Measurements from ENCODE around the gene USH1C.

The USH1C gene

DNA sequence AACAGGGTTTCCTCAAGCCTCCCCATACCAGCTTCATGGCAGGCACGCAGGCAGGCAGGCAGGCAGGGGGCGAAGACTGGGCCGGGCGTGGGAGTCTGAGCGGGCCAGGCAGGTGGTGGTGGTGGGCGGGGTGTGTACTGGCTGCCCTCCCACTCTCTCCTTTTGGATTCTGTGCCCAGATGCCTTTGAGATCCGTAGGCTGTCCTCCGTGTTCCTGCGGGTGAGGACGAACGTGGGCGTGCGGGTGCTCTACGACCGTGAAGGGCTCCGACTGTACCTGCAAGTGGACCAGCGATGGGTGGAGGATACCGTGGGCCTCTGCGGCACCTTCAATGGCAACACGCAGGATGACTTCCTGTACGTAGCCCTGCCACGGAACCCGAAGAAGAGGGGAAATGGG, 25.8 kb upstream of the USH1C start:
- DNase-seq (ENCODE audit: low read depth, low spot score): no peak

DNA sequence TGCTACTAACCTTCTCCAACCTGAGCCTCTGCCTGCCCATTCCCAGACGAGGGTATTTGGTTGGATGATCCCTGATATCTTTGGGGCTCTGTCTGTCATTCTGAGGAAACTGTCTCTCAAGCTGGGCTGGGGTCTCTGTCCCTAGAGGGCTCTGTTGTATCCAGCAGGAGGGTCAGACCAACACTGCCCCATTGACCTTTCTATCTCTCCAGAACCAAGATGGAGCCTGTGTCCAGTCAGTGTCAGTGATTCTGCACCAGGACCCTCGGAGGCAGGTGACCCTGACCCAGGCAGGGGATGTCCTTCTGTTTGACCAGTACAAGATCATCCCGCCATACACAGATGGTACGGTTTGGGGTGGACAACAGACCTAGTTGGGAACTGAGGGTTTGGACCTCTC, 24.7 kb upstream of the USH1C start:
- DNase-seq (ENCODE audit: low read depth, low spot score): no peak

DNA sequence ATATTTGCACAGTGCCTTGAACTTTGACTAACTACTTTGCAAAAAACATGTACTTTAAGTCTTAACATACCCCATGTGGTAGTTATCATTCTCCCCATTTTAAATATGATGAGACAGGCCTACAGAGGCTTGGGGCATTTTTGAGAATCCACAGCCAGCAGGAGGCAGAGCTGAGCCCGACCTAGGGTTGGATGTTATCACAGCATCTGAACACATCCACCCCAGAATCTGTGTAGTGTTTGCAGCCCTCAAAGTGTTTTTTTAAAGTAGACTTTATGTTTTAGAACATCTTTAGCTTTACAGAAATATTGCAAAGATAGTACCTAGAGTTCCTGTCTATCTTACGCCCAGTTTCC, 20.4 kb upstream of the USH1C start:
- no peak for DNase-seq (ENCODE audit: low read depth, low spot score)

DNA sequence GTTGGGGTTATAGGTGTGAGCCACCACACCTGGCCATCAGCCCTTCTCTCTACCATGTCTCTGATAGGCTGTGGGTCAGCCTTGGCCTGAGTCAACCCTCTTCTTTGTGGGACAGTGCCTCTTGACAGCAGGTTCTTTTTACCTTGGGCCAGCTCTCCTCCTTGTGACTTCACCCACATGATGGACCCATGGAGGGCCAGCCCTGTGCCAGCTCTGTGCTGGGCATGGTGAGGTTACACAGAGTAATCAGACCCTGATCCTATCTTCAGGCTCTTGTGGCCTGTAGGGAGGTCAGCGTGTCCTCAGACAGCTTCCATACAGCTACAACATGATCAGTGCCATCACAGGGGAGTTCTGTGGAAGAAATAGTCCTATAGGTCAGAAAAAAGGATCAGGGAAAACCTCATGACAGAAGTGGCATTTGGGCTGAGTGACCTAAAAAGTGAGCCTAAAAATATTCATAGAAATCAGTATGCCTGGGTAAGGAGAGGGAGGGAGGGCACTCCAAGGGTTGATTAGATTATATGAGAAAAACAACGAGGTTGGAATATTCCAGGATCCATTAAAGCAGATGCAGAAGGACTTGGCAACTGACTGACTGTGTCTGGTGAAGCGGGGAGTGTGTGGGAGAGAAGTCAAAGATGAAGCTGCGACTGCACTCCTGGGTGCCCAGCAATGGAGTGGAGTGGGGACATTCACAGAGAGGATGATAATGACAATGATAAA, 19.9 kb upstream of the USH1C start:
- no peak for DNase-seq (ENCODE audit: low read depth, low spot score)

DNA sequence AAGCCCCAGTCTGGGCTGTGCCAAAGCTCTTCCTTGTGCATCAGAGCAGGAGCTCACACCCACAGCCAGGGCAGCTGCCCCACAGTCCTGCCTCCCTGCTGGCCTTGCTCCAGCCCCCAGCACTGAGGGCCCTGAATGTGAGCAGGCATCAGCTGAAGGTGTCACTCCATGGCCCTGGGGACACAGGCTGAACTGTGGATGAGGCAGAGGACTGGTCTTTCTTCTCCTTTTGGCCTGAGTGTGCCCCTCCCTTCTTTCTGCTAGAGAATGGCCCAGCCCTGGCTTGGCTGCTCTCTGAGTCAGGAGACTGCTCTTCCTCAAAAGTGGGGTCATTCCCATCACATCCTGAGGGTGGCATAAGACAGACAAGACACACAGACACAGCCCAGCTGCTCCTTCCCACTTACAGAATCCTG, 19.0 kb upstream of the USH1C start:
- no peak for DNase-seq (ENCODE audit: low read depth, low spot score)

DNA sequence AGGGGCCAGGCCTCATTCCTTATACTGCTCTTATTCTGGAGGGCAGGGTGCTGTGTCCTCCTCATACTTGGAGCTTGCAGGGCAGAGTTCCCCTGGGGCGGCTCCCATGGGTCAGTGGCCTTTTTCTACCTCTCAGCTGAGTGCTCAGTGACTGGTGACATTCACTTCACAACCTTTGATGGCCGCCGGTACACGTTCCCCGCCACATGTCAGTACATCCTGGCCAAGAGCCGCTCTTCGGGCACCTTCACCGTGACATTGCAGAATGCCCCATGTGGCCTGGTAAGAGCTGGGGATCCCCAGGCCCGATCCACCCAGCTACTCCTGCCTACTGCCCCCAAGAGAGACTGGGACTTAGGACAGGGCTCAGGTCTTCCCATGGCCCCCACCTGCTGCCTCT, 17.3 kb upstream of the USH1C start:
- DNase-seq (ENCODE audit: low read depth, low spot score): no peak

DNA sequence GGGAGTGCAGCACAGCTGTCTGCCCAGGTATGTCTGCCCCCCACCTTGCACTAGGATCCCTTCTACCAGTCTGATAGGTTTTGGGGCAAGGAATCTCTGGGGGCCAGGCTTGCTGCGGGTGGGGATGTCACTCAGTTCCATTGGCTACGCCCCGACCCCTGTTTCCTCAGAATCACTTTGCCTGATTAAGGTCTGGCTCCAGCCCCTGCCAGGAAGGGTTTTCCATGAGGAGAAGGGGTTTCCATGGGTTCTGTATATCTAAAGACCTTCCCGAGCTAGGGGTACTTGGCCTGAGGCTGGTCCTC, 16.8 kb upstream of the USH1C start:
- DNase-seq (ENCODE audit: low read depth, low spot score): no peak

DNA sequence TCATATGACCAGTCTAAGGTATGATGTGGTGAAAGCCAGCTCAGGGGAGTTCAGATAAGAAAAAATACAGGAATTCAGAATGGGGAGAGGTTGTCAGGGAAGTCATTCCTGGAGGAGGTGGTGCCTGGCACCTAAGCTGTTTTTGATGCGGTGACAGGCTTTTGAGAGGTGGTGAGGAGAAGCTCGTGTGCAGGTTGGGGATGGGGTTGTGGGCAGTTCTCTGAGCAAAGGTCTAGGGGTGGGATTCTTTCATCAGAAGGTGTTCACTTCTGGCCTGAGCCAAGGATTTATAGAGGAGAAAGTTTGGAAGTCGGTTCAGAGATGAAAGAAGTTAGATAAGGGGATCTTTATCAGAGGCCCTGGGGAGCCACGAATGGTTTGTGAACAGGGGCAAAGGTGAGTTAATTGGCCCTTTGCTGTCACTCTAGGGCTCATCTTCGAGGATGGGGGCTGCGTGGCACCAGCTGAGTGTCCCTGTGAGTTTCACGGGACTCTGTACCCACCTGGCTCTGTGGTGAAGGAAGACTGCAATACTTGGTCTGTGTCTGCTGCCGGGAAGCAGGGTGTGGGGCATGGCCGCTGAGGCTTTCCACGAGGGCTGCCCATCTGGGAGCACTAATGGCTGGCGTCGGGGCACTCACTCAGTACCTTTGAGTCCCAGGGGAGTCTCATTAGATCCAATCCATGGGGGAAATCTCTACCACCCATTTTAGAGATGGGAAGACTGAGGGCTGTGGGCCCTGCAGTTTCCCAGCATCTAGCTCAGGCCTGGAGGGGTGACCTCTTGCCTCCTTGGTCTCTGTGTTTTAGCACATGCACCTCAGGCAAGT, 16.3 kb upstream of the USH1C start:
- DNase-seq (ENCODE audit: low read depth, low spot score): no peak

DNA sequence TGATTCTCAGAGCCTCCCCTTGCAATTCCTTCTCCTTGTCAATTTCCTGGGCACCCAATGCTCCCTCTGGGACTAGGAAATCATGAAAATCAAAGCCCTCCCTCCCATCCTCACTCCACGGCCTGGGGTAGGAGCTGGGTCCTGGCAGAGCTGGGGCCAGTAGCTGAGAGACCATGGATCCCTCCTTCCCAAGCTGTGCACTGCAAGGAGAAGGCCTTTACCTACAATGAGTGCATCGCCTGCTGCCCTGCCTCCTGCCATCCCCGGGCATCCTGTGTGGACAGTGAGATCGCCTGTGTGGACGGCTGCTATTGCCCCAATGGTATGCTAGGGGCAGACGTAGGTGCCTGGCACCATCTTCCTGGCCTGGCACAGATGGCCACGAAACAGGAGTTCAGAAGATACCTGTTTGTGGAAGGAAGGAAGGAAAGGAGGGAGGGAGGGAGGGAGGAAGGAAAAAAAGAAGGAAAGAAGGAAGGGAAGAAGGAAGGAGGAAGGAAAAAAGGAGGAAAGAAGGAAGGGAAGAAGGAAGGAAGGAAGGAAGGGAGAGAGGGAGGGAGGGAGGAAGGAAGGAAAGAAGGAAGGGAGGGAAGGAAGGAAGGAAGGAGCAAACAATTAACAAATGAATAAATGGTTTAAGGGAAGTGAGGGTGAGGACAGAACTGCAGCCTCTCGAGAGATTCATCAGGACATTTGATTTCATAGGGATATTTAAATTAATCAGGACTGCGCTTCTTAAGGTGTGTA, 15.3 kb upstream of the USH1C start:
- DNase-seq (ENCODE audit: low read depth, low spot score): no peak

DNA sequence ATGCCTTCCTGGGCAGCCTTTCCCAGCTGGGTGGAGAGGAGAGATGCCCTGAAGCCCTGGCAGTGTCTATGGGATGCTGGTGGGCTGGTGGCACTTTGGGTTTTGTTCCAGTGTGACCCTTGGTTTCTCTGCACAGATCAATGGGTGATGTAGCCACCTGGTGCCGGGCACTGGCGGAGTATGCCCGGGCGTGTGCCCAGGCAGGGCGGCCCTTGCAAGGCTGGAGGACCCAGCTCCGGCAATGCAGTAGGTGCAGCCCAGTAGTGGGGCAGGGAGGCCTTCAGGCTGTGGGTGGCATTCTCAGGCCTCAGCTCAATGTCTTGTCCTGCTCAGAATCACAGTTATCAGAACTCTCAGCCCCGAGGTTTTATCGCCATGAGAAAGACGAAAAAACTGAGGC, 14.7 kb upstream of the USH1C start:
- DNase-seq (ENCODE audit: low read depth, low spot score): no peak

DNA sequence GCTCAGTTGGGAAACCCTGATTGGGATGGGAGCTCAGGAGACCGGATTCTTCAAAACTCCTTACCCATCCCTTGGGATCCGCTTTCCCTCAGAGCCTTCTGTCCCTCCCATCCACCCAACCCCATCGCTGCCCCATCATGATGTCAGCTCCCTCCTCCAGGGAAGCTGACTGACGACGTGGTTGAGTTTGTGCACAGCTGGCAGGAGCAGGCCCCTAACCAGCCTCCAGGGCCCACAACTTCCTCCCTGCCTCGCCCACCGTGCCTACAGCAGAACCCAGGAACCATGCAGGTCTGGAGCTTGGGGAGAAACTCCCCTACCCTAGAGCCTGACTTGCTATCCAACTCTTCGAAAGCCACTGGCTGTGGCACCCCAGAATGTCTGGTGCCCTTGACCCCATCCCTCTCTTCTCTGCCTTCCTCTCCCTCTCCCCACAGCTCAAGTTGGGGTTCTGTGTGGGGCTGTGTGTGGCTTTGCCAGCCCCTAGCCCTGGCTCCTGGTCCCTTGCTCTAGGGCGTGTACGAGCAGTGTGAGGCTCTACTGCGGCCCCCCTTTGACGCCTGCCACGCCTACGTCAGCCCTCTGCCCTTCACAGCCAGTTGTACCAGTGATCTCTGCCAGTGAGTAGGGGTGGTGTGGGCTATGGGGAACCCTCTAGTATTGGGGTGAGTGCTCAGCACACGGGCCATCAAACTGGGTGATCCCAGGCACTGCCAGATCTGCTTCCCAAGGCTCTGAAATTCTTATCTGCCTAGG, 14.0 kb upstream of the USH1C start:
- no peak for DNase-seq (ENCODE audit: low read depth, low spot score)

DNA sequence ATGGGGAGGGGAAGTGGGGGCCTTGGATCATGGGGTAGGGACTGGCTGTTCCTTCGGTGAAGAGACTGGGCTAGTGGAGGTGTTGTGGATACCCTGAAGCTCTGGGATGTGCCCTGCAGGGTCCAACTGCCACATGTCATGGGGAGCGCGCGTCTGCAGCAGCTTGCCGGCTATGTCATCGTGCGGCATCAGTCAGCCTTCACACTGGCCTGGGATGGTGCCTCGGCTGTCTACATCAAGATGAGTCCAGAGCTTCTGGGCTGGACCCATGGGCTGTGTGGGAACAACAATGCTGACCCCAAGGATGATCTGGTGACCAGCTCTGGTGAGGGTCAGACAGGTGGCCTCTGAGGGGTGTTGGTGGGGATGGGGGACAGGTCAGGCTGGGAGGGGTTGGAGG, 12.8 kb upstream of the USH1C start:
- DNase-seq (ENCODE audit: low read depth, low spot score): no peak

DNA sequence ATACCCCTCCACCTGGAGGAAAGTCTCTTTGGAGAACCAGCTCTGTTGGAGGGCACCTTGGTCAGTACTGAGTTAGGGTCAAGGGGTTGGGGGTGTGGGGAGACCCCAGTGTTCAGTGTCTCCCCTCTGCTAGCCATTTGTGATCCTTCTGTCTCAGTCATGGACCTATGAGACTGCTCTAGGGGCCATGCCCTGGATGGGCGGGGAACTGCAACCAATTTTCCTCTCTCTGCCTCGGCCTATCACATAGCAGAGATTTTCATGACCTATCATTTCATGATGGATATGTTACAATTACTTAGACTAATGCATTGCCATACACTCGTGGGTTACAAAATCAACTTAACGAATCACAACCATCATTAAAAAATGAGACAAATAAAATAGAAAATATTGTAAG, 10.3 kb upstream of the USH1C start:
- DNase-seq (ENCODE audit: low read depth, low spot score): no peak

DNA sequence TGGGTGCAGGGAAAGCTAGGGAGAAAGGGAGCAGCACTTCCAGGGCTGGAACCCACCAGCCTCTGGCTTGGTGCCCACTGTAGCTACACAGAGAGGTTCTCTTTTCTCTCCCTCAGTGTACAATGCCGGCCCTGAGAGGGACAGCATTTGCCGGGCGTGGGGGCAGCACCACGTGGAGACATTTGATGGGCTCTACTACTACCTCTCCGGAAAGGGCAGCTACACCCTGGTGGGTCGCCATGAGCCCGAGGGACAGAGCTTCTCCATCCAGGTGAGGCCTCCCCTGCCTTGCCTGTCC, 9.0 kb upstream of the USH1C start:
- no peak for DNase-seq (ENCODE audit: low read depth, low spot score)

DNA sequence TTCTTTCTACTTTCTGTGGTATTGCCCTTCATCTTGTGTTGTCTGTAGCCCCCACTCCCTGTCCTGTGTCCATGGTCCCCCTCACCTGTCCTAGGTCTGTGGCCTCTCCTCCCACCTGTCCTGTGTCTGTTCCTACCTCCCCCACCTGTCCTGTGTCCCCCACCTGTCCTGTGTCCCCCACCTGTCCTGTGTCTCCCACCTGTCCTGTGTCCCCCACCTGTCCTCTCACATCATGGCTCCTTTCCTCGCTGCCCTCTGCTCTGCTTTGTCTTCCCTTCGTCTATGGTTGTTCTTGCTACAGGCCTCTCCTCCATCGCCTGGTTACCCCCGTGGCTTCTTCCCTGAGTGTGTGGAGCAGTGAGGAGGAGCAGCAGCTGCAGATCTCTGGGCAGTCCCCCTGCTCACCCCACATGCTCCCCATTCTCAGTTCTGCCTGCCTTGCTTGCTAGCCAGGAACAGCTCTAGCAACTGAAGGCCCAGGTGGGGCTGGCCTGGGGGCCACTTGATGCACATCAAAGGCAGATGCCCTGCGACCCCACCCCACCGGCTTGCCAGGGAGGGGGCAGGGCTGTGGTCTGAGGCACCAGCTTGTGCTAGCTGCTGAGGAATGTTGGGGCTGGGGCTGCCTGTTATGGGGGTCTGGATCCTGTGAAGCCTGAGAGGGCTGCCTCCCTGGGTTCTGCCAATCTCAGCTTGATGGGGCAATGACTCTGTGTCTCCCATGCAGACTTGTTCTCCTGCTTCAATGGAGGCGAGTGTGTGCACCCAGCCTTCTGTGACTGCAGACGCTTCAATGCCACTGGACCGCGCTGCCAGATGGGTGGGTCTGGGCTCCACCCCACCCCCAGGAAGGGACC, 8.4 kb upstream of the USH1C start:
- DNase-seq (ENCODE audit: low read depth, low spot score): no peak

DNA sequence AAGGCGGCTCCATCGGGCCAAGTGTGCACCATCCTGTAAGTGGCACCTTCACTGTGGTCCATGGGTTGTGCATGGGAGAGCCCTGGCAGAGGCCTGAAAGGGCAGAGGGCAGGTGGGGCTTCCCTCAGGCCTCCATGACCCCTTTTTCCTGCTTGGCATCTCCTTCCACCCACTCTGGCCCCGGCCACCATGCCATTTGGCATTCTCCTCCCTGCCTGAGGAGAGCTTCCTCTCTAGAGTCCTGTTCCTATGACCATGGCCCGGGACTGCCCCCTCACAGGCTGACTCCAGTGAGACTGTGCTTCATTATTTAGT, 7.8 kb upstream of the USH1C start:
- DNase-seq (ENCODE audit: low read depth, low spot score): no peak

DNA sequence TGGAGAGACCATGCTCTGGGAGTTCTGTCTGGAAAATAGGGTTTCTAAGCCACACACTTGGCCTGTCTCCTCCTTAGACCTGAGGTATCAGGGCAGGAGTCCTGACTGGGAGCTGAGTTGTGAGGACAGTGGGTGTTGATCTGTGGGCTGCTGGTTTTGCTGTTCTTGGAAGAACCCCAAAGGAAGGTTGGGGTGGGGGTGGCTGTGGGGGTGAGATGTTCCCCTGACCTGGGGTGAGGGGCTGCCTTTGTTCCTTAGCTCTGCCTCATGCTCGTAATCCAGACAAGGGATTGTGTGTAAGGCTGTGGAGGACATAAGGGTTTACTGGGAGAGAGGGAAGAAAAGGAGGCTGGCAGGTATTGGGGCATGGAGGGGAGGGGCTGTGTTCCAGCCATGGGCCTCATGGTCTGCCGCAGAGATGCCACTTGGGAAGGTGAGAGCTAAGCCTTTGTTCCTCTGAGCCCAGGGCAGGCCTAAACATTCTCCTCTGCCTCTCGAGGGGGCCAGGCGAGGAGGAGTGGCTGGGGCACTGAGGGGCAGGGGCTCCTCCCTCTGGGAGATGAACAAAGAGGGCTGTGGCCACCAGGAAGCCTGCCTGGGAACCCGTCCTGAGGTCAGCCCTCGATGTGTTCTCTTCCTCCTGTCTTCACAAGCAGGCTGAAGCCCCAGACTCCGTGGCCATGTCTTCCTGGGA, 7.3 kb upstream of the USH1C start:
- no peak for DNase-seq (ENCODE audit: low read depth, low spot score)

DNA sequence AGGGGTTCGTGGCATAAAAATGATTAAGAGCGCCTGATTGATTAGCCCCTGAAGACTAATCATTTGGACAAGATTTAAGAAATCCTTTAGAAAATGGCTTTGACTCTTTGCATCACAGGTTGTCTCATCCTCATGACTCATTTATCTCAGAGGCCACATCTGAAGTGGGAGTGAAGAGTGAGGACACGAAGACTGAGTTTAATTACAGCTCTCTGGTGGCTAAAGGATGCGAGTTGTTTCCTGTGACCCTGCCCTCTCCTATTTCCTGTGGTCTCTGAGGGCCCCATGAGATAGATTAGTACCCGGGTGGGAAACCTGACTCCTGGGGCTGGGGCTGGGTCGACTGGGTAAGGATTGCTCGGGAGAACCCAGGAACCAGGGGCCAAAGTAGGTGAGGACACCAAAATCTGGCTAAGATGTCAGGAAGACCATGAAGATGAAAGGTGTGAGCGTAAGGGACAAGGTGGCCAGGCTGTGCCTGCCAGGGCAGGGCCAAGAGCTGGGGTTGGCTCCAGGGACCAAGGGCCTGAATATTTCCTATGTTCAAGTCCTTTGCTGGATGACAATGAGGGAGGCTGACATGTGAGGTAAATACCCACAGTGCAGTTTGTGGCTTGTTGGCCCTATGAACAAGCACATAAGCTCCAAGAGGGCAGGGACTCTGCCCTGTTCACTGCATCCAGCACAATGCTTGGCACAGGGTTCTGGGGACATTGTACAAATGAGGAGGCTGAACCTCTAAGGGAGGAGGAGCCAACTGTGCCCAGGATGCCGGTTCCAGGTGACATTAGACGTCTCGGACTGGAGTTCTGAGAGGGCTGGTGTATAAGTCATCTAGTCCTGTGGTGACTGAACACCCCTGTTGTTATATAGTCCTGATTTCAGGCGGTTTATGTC, 6.5 kb upstream of the USH1C start:
- no peak for DNase-seq (ENCODE audit: low read depth, low spot score)

DNA sequence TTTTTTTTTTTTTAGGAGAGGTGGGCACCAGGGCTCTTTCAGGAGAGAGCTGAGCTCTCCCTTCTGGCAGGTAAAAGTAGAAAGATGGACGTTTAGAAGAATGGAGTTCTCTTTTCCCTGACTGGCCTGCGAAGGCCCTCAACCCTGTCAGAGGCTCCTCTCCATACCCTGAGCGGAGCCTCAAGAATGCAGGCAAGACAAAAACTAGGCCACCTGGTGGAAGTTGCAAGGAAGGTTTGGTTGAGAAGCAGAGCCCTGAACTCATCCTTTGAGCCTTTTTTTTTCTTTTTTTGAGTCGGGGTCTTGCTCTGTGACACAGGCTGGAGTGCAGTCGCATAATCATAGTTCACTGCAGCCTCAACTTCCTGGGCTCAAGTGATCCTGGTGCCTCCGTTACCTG, 4.2 kb upstream of the USH1C start:
- no peak for DNase-seq (ENCODE audit: low read depth, low spot score)

DNA sequence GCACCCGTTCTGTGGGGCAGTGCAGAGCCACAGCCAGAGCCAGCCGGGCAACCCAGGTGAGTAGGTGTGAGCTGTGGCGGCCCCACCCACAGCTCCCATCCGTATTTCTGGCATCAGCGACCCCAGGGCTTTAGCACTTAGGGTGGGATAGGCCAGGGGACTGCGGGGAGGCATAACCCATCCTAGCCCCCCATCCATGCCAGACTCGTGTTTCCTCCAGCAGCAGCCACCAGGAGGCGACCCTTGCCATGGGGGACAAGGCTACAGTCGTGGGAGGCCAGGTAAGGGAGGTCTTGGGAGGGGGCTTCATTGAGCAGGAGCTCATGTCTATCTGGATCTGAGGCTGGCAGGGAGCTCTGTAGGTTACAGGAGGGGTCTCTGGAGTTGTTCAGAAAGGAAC, 3.7 kb upstream of the USH1C start:
- no peak for DNase-seq (ENCODE audit: low read depth, low spot score)

Data from iPS DF 19.7 (cell line).